CD4-positive, alpha-beta T cell (primary cell): ENCODE data around the gene MMP11. TPM values are rescaled to one million over a fixed set of nuclear protein-coding genes. Genes with fewer than 3 reads are reported as not detected.

Experiments
- ATAC-seq: fragments of 200-7000 bp; cut with Tn5 transposase; one replicate; pipeline ENCODE4 v1.10.0; 2022; ENCODE audit warnings: mild to moderate bottlenecking; ENCODE audit not compliant: poor library complexity
- CTCF ChIA-PET: fragments of 350-600 bp; sonication (Branson Sonifier 250); formaldehyde crosslinking; loops from one replicate; lab custom pipeline; 2021; ENCODE audit warnings: antibody characterized with exemption, inconsistent platforms; lab: Charles Lee
- POLR2A ChIA-PET: fragments of 350-600 bp; sonication (Branson Sonifier 250); formaldehyde crosslinking; loops from one replicate; lab custom pipeline; 2021; ENCODE audit warnings: antibody characterized with exemption, inconsistent platforms; lab: Charles Lee
- DNase-seq, 14 experiments: peaks; one replicate each; pipeline ENCODE4 v3.0.0-alpha.2; 2013 to 2020; ENCODE audit warnings: mixed read lengths in 2 of 14
- H3K27ac ChIP-seq, 2 donors: one replicate each; pipeline versions ENCODE4 v1.5.1 to v1.7.0; 2013; ENCODE audit warnings: low read length in 2 of 2, low read depth in 1 of 2, mild to moderate bottlenecking in 1 of 2
- H3K27me3 ChIP-seq, 2 experiments: 1 replicate in 1 of 2; 2 replicates in 1 of 2; pipeline versions ENCODE4 v1.6.1 to v1.7.0; 2013; ENCODE audit warnings: low read length in 2 of 2, control low read depth in 1 of 2, mild to moderate bottlenecking in 1 of 2, moderate library complexity in 1 of 2; ENCODE audit not compliant: insufficient read depth in 2 of 2, control insufficient read depth in 1 of 2
- H3K36me3 ChIP-seq: one replicate; pipeline ENCODE4 v1.6.1; 2013; ENCODE audit warnings: low read length, control low read depth; ENCODE audit not compliant: insufficient read depth
- H3K4me1 ChIP-seq: one replicate; pipeline ENCODE4 v1.6.1; 2013; ENCODE audit warnings: low read length, control low read depth; ENCODE audit not compliant: insufficient read depth
- H3K4me3 ChIP-seq: one replicate; pipeline ENCODE4 v1.5.1; 2013; ENCODE audit warnings: mild to moderate bottlenecking, low read length, moderate library complexity
- H3K9me3 ChIP-seq, 2 experiments: 1 replicate in 1 of 2; 2 replicates in 1 of 2; pipeline versions ENCODE4 v1.6.1 to v1.7.0; 2013; ENCODE audit warnings: low read length in 2 of 2, mild to moderate bottlenecking in 2 of 2, control low read depth in 1 of 2, moderate library complexity in 1 of 2; ENCODE audit not compliant: control insufficient read depth in 1 of 2, insufficient read depth in 1 of 2
- H3K27ac Mint-ChIP-seq: one replicate; pipeline ENCODE4 v1.8.0; 2020; ENCODE audit warnings: mixed read lengths
- H3K27me3 Mint-ChIP-seq: one replicate; pipeline ENCODE4 v1.8.0; 2021; ENCODE audit warnings: mixed read lengths
- H3K36me3 Mint-ChIP-seq: one replicate; pipeline ENCODE4 v1.8.0; 2021; ENCODE audit warnings: low read depth, mixed read lengths
- H3K4me1 Mint-ChIP-seq: one replicate; pipeline ENCODE4 v1.8.0; 2021; ENCODE audit warnings: low read depth, mixed read lengths
- H3K4me3 Mint-ChIP-seq: one replicate; pipeline ENCODE4 v1.8.0; 2020; ENCODE audit warnings: mild to moderate bottlenecking, mixed read lengths
- H3K9me3 Mint-ChIP-seq: one replicate; pipeline ENCODE4 v1.8.0; 2020; ENCODE audit warnings: mixed read lengths
- intact Hi-C, 2 experiments: fragments of 100-400 bp; cut with DNase I in 1 of 2; cut with micrococcal nuclease in 1 of 2; formaldehyde crosslinking; loops; one replicate each; pipeline versions ENCODE4 v1.15.1 to v1.9.0; 2023 to 2025; cut with DNase I, micrococcal nuclease
- total RNA-seq, 174 experiments: library from RNA in 2 of 174; stranded (reverse) in 2 of 174; gene quantifications; one replicate each; pipeline ENCODE4 v1.2.3 and lab custom pipeline; 2021 to 2026
- TF ChIP-seq, protein P1 (sequence below): fragments of 200-600 bp; IDR thresholded peaks from one replicate; pipeline ENCODE4 v1.8.0; 2022; ENCODE audit warnings: antibody characterized with exemption, mild to moderate bottlenecking

MMP11 gene
- total RNA-seq, 2 experiments from 2014 or later, result 2.3 to 2.4 TPM

GRCh38 chr22:23789121-23789520 lies 16.5 kb downstream of the MMP11 start:
- H3K27ac Mint-ChIP-seq, result peak overlapping the region; percentile 42
- H3K36me3 Mint-ChIP-seq, result peaks cover 42% of the 10 kb centered on the region
- DNase-seq, result no peak
- peak overlapping the region; percentile 67 for H3K4me3 Mint-ChIP-seq
- no peaks in the 10 kb centered on the region for H3K27me3 Mint-ChIP-seq
- no peaks in the 10 kb centered on the region for H3K9me3 Mint-ChIP-seq
- H3K4me1 Mint-ChIP-seq, result peaks cover 47% of the 10 kb centered on the region
- H3K27ac ChIP-seq, result no peak overlapping the region
- H3K4me1 ChIP-seq, result peaks cover 49% of the 10 kb centered on the region
- intact Hi-C loops, result loop anchor here (5.0 to 10.0 kb wide), 4 partner anchors 68 to 226 kb away; partner anchors contain the start of genes CABIN1 (in 2 of the 2) and SLC2A11 (in 1 of the 2)
- no peaks in the 10 kb centered on the region for H3K9me3 ChIP-seq
- TF ChIP-seq, protein P1, sequence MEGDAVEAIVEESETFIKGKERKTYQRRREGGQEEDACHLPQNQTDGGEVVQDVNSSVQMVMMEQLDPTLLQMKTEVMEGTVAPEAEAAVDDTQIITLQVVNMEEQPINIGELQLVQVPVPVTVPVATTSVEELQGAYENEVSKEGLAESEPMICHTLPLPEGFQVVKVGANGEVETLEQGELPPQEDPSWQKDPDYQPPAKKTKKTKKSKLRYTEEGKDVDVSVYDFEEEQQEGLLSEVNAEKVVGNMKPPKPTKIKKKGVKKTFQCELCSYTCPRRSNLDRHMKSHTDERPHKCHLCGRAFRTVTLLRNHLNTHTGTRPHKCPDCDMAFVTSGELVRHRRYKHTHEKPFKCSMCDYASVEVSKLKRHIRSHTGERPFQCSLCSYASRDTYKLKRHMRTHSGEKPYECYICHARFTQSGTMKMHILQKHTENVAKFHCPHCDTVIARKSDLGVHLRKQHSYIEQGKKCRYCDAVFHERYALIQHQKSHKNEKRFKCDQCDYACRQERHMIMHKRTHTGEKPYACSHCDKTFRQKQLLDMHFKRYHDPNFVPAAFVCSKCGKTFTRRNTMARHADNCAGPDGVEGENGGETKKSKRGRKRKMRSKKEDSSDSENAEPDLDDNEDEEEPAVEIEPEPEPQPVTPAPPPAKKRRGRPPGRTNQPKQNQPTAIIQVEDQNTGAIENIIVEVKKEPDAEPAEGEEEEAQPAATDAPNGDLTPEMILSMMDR, result no peak
- H3K36me3 ChIP-seq, result peaks cover 32% of the 10 kb centered on the region
- no peak for ATAC-seq
- ChIA-PET CTCF (interaction anchor here (1.9 to 2.2 kb wide), 2 partner anchors 18 to 61 kb away, joined by 6 to 7 read pairs; no protein-coding TSS in a partner anchor), POLR2A (interaction anchor here (0.7 to 3.4 kb wide), 3 partner anchors 17 to 93 kb away, joined by 3 to 17 read pairs (median 3); partner anchors contain the start of genes MMP11 and ZNF70)
- H3K4me3 ChIP-seq, result no peak overlapping the region
- no peaks in the 10 kb centered on the region for H3K27me3 ChIP-seq

DNA sequence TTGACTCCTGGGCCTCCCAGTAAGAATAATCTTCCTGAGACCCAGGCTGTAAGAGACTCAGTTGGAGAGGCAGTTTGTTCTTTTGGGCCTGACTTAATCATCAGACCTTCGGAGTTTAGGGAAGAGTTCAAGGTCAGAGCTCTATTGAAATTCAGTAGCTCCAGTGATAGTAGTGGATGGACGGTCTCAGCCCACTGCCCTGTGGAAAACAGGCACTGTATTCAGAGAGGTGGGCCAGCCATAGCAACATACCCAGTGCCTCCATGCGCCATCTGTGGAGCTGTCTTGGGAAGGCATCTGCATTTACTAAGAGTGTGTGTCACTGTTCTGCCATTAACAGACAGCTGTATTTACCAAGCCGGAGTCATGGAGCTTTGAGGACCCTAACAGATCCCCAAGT lies 17.0 kb downstream of the MMP11 start:
- intact Hi-C loops, result loop anchor here (5.0 to 10.0 kb wide), 4 partner anchors 68 to 225 kb away; partner anchors contain the start of genes CABIN1 (in 2 of the 2) and SLC2A11 (in 1 of the 2)
- Histone ChIP-seq H3K4me1 (peaks cover 46% of the 10 kb centered on the region), H3K27ac (no peak overlapping the region), H3K9me3 (no peaks in the 10 kb centered on the region), H3K27me3 (no peaks in the 10 kb centered on the region), H3K4me3 (no peak overlapping the region), H3K36me3 (peaks cover 36% of the 10 kb centered on the region)
- peak overlapping the region; percentile 42 for H3K27ac Mint-ChIP-seq
- H3K27me3 Mint-ChIP-seq, result no peaks in the 10 kb centered on the region
- POLR2A ChIA-PET, result interaction anchor here (0.7 kb wide), 1 partner anchor 93 kb away, joined by 3 read pairs; no protein-coding TSS in a partner anchor
- H3K9me3 Mint-ChIP-seq, result no peaks in the 10 kb centered on the region
- CTCF ChIA-PET, result interaction anchor here (2.2 kb wide), 1 partner anchor 19 kb away, joined by 7 read pairs; no protein-coding TSS in a partner anchor
- H3K4me1 Mint-ChIP-seq, result peaks cover 42% of the 10 kb centered on the region
- H3K4me3 Mint-ChIP-seq, result peak overlapping the region; percentile 67
- ATAC-seq (no peak), DNase-seq (peak in 1 of 14 experiments; percentile 7)
- TF ChIP-seq, protein P1, result no peak
- H3K36me3 Mint-ChIP-seq, result peaks cover 47% of the 10 kb centered on the region

DNA sequence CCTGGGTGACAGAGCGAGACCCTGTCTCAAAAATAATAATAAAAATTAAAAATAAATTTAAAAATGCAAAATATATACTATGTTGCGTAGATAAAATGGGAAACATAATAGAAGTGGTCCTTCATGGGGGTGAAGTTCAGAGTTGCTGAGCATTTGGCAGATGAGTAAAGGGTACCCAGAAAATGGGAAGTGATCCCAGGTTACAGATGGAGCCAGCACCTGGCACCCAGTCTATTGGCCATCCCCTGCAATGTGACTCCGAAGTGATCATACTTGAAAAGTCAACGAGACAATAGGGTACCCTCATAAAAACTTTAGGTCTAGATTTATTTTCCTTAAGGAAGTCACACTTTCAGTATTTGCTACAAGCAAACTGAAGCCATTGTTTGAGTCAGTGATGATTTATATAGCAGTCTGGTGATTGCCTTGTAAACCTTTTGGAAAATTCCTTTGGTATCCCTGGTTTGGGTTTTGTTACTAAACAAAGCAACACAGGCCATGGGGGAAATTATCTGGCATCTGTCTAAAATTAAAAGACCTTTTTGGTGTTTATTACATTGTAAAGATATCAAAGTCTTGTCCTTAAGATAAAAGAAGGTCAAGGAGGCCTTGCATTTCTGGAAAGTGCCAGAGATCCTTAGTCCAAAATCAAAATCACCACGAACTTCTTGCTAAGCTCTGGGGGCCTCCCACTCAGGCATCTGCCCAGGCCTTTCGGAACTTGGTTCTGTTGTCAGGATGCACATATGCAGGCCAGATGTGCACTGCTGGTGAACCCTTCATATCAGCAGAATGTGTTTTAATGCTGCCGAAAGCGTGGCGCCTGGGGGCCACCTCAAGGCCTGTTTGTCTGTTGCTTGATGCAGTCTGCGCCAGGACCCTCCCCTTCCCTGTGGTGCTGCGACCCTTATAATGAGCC lies 18.4 kb downstream of the MMP11 start:
- ATAC-seq (no peak), DNase-seq (peak in 1 of 14 experiments; percentile 2)
- H3K27ac ChIP-seq, result no peak overlapping the region
- intact Hi-C loops, result no loop called here
- no peaks in the 10 kb centered on the region for H3K9me3 ChIP-seq
- Mint-ChIP-seq H3K27me3 (no peaks in the 10 kb centered on the region), H3K4me1 (peaks cover 41% of the 10 kb centered on the region), H3K9me3 (no peaks in the 10 kb centered on the region), H3K27ac (no peak overlapping the region), H3K36me3 (peaks cover 55% of the 10 kb centered on the region), H3K4me3 (no peak overlapping the region)
- peaks cover 45% of the 10 kb centered on the region for H3K36me3 ChIP-seq
- ChIA-PET CTCF (no interaction called here), POLR2A (no interaction called here)
- H3K27me3 ChIP-seq, result no peaks in the 10 kb centered on the region
- TF ChIP-seq, protein P1, result no peak
- H3K4me3 ChIP-seq, result no peak overlapping the region
- H3K4me1 ChIP-seq, result peaks cover 44% of the 10 kb centered on the region
